Loucy (cell line): Measurements from ENCODE around the gene TMEM178B.

Experiments
- H2AFZ ChIP-seq: fragments of 200-600 bp; sonication (generic); 2 replicates; pipeline ENCODE4 v1.6.0; 2016; ENCODE audit warnings: antibody characterized with exemption, mild to moderate bottlenecking, low read length, moderate library complexity
- H3F3A ChIP-seq: fragments of 200-600 bp; 2 replicates; pipeline ENCODE4 v1.6.0; 2016; ENCODE audit warnings: antibody characterized with exemption, low read depth, mild to moderate bottlenecking
- H3K27me3 ChIP-seq: fragments of 200-600 bp; sonication (generic); 2 replicates; pipeline ENCODE4 v1.6.1; 2014; ENCODE audit warnings: low read length, mild to moderate bottlenecking; ENCODE audit not compliant: insufficient read depth, poor library complexity, severe bottlenecking
- H3K36me3 ChIP-seq: fragments of 200-600 bp; sonication (generic); 2 replicates; pipeline ENCODE4 v1.6.1; 2016; ENCODE audit warnings: low read length; ENCODE audit not compliant: insufficient read depth
- H3K4me1 ChIP-seq: fragments of 200-600 bp; sonication (generic); 2 replicates; pipeline ENCODE4 v1.5.1; 2014; ENCODE audit warnings: low read length, mild to moderate bottlenecking; ENCODE audit not compliant: insufficient read depth, poor library complexity, severe bottlenecking
- H3K4me2 ChIP-seq: fragments of 200-600 bp; sonication (generic); 2 replicates; pipeline ENCODE4 v1.6.0; 2014; ENCODE audit warnings: antibody characterized with exemption, low read length, low read depth, mild to moderate bottlenecking; ENCODE audit not compliant: poor library complexity, severe bottlenecking
- H3K4me3 ChIP-seq: fragments of 200-600 bp; sonication (generic); 2 replicates; pipeline ENCODE4 v1.5.1; 2014; ENCODE audit warnings: low read length, mild to moderate bottlenecking, mixed read lengths; ENCODE audit not compliant: poor library complexity, severe bottlenecking
- H3K79me2 ChIP-seq: fragments of 200-600 bp; sonication (generic); 2 replicates; pipeline ENCODE4 v1.6.1; 2014; ENCODE audit warnings: low read length; ENCODE audit not compliant: insufficient read depth
- H3K9ac ChIP-seq: fragments of 200-600 bp; sonication (generic); 2 replicates; pipeline ENCODE4 v1.6.0; 2014; ENCODE audit warnings: mild to moderate bottlenecking, low read depth, low read length, moderate library complexity; ENCODE audit not compliant: poor library complexity, severe bottlenecking
- H3K9me2 ChIP-seq: fragments of 200-600 bp; sonication (generic); replicated peaks from 2 replicates; pipeline ENCODE4 v1.6.1; 2016; ENCODE audit warnings: low read depth, low read length, mixed read lengths
- H3K9me3 ChIP-seq: fragments of 200-600 bp; sonication (generic); 2 replicates; pipeline ENCODE4 v1.6.1; 2014; ENCODE audit warnings: mild to moderate bottlenecking, antibody characterized with exemption, low read length, low read depth; ENCODE audit not compliant: insufficient read depth
- H4K20me1 ChIP-seq: fragments of 200-600 bp; sonication (generic); 2 replicates; pipeline ENCODE4 v1.6.0; 2014; ENCODE audit warnings: antibody characterized with exemption, low read length, mild to moderate bottlenecking; ENCODE audit not compliant: insufficient read depth, poor library complexity, severe bottlenecking
- CTCF ChIP-seq: fragments of 200-600 bp; sonication (generic); conservative IDR thresholded peaks from 2 replicates; pipeline ENCODE4 v1.5.1; 2014; ENCODE audit warnings: mild to moderate bottlenecking, antibody characterized with exemption, low read length
- EZH2phosphoT487 ChIP-seq: fragments of 200-600 bp; IDR thresholded peaks from 2 replicates; pipeline ENCODE4 v1.6.1; 2018; ENCODE audit warnings: antibody characterized with exemption, mild to moderate bottlenecking, moderate library complexity, borderline replicate concordance

TMEM178B gene

GRCh38 chr7:141349804-141350203, 275.9 kb downstream of the TMEM178B start:
- no peak for TF ChIP-seq EZH2phosphoT487
- no peak for TF ChIP-seq CTCF
- Histone ChIP-seq H3K4me2 (no peak overlapping the region), H3K9me2 (no peaks in the 10 kb centered on the region), H2AFZ (no peak overlapping the region), H3K9me3 (no peaks in the 10 kb centered on the region), H3K27me3 (no peaks in the 10 kb centered on the region), H3K4me3 (no peak overlapping the region), H3K79me2 (no peaks in the 10 kb centered on the region), H3K9ac (no peak overlapping the region), H3K36me3 (no peaks in the 10 kb centered on the region), H3K4me1 (peaks cover 15% of the 10 kb centered on the region), H3F3A (no peaks in the 10 kb centered on the region), H4K20me1 (no peaks in the 10 kb centered on the region)

- no peaks in the 10 kb centered on the region for H3F3A ChIP-seq
- no peaks in the 10 kb centered on the region for H3K9me2 ChIP-seq
- no peak overlapping the region for H2AFZ ChIP-seq
- no peak overlapping the region for H3K4me2 ChIP-seq
- no peaks in the 10 kb centered on the region for H4K20me1 ChIP-seq
- no peak overlapping the region for H3K4me3 ChIP-seq
- TF ChIP-seq CTCF, result no peak
- TF ChIP-seq EZH2phosphoT487, result no peak
- H3K36me3 ChIP-seq, result no peaks in the 10 kb centered on the region
- H3K9me3 ChIP-seq, result no peaks in the 10 kb centered on the region
- no peaks in the 10 kb centered on the region for H3K27me3 ChIP-seq
- no peaks in the 10 kb centered on the region for H3K79me2 ChIP-seq
- no peak overlapping the region for H3K9ac ChIP-seq
- H3K4me1 ChIP-seq, result peaks cover 21% of the 10 kb centered on the region
These were observed 277.3 kb downstream of the TMEM178B start for GRCh38 chr7:141351175-141351574.

- no peaks in the 10 kb centered on the region for H4K20me1 ChIP-seq
- H3F3A ChIP-seq, result no peaks in the 10 kb centered on the region
- H3K4me3 ChIP-seq, result no peak overlapping the region
- H3K9ac ChIP-seq, result no peak overlapping the region
- no peaks in the 10 kb centered on the region for H3K36me3 ChIP-seq
- H3K4me2 ChIP-seq, result no peak overlapping the region
- no peaks in the 10 kb centered on the region for H3K79me2 ChIP-seq
- H2AFZ ChIP-seq, result no peak overlapping the region
- TF ChIP-seq EZH2phosphoT487, result no peak
- TF ChIP-seq CTCF, result no peak
- H3K9me2 ChIP-seq, result no peaks in the 10 kb centered on the region
- H3K9me3 ChIP-seq, result no peaks in the 10 kb centered on the region
- H3K27me3 ChIP-seq, result no peaks in the 10 kb centered on the region
- peaks cover 21% of the 10 kb centered on the region for H3K4me1 ChIP-seq
These were observed 279.1 kb downstream of the TMEM178B start for GRCh38 chr7:141352955-141353354.
